ENCODE measurements around the gene EGFR.

EGFR gene

DNA sequence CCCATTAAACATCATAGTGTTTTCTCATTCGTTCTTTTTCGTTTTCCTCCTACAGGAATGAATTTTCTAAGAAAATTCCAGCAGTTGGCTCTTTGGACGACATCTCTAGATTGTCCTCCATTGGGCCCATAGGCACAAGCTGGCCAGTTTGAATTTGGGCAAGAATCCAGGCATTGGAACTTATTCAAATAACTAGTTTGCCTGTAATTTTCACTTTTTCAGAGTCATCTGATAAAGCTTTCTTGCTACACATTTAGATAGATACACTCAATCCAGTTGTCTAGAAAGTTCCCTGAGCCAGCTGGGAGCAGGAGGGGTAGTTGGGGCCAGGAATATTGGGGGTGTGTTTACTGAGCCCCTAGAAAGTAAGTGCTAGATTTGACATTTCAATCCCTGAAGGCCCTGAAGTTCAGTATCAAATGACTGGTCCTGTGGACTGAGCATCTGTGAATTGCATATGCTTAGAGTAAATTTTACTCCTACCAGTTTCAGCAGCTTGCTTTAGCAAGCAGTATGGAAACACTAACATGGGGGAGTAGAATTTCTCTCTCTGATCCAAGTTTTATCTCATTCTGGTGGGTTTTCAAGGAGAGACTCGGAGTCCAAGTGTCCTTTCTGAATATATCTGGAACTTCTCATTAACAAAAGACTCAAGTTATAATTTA, 5.2 kb downstream of the EGFR start:
- Histone ChIP-seq H3K4me3 (ENCODE audit: low read depth in 1 of 2, low read length in 2 of 2) (no peak overlapping the region), H3K4me1 (ENCODE audit: control insufficient read depth in 1 of 2, insufficient read depth in 2 of 2, low read length in 2 of 2) (peaks cover 4 to 8% of the 10 kb centered on the region in 2 donors), H3K36me3 (ENCODE audit: control insufficient read depth in 1 of 2, insufficient read depth in 2 of 2, low read length in 2 of 2) (no peaks in the 10 kb centered on the region), H3K9ac (ENCODE audit: low read depth in 1 of 2, low read length in 2 of 2) (no peak overlapping the region), H3K27me3 (ENCODE audit: control insufficient read depth in 1 of 2, insufficient read depth in 2 of 2, low read length in 2 of 2) (no peaks in the 10 kb centered on the region), H3K27ac (ENCODE audit: low read depth, low read length) (no peak overlapping the region), H3K9me3 (ENCODE audit: control insufficient read depth in 1 of 2, low read length in 2 of 2) (no peaks in the 10 kb centered on the region)

DNA sequence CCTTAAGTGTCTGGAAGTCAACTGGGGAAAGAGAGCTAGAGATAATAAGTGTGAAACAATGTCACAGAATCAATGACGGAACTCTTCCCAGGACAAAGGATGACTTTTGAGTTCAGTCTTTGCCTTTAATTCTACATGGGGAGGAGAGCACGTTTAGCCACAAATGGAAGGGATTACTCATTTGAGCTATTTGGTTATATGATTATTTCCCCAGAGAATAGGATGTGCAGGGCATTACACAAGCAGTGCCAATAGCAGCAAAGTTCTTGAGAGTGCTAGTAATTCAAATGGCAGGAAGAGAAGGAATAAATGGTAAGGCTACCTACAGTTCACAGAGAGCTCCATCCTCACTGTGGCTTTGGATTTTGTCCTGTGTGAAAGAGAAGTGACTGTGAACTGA, 6.0 kb downstream of the EGFR start:
- no peak overlapping the region for H3K9ac ChIP-seq (ENCODE audit: low read depth in 1 of 2, low read length in 2 of 2)
- no peak overlapping the region for H3K27ac ChIP-seq (ENCODE audit: low read depth, low read length)
- no peaks in the 10 kb centered on the region for H3K36me3 ChIP-seq (ENCODE audit: control insufficient read depth in 1 of 2, insufficient read depth in 2 of 2, low read length in 2 of 2)
- peaks cover 4 to 8% of the 10 kb centered on the region in 2 donors for H3K4me1 ChIP-seq (ENCODE audit: control insufficient read depth in 1 of 2, insufficient read depth in 2 of 2, low read length in 2 of 2)
- H3K9me3 ChIP-seq (ENCODE audit: control insufficient read depth in 1 of 2, low read length in 2 of 2), result no peaks in the 10 kb centered on the region
- no peaks in the 10 kb centered on the region for H3K27me3 ChIP-seq (ENCODE audit: control insufficient read depth in 1 of 2, insufficient read depth in 2 of 2, low read length in 2 of 2)
- no peak overlapping the region for H3K4me3 ChIP-seq (ENCODE audit: low read depth in 1 of 2, low read length in 2 of 2)

GRCh38 chr7:55026086-55026790, 7.4 kb downstream of the EGFR start:
- no peak overlapping the region for H3K9ac ChIP-seq (ENCODE audit: low read depth in 1 of 2, low read length in 2 of 2)
- no peaks in the 10 kb centered on the region for H3K27me3 ChIP-seq (ENCODE audit: control insufficient read depth in 1 of 2, insufficient read depth in 2 of 2, low read length in 2 of 2)
- no peaks in the 10 kb centered on the region for H3K9me3 ChIP-seq (ENCODE audit: control insufficient read depth in 1 of 2, low read length in 2 of 2)
- H3K4me1 ChIP-seq (ENCODE audit: control insufficient read depth in 1 of 2, insufficient read depth in 2 of 2, low read length in 2 of 2), result peaks cover 0 to 8% of the 10 kb centered on the region in 2 donors
- H3K27ac ChIP-seq (ENCODE audit: low read depth, low read length), result no peak overlapping the region
- no peak overlapping the region for H3K4me3 ChIP-seq (ENCODE audit: low read depth in 1 of 2, low read length in 2 of 2)
- H3K36me3 ChIP-seq (ENCODE audit: control insufficient read depth in 1 of 2, insufficient read depth in 2 of 2, low read length in 2 of 2), result no peaks in the 10 kb centered on the region

GRCh38 chr7:55026867-55027490, 8.2 kb downstream of the EGFR start:
- no peak overlapping the region for H3K4me3 ChIP-seq (ENCODE audit: low read depth in 1 of 2, low read length in 2 of 2)
- H3K4me1 ChIP-seq (ENCODE audit: control insufficient read depth in 1 of 2, insufficient read depth in 2 of 2, low read length in 2 of 2), result peaks cover 0 to 5% of the 10 kb centered on the region in 2 donors
- no peak overlapping the region for H3K9ac ChIP-seq (ENCODE audit: low read depth in 1 of 2, low read length in 2 of 2)
- no peaks in the 10 kb centered on the region for H3K27me3 ChIP-seq (ENCODE audit: control insufficient read depth in 1 of 2, insufficient read depth in 2 of 2, low read length in 2 of 2)
- no peaks in the 10 kb centered on the region for H3K9me3 ChIP-seq (ENCODE audit: control insufficient read depth in 1 of 2, low read length in 2 of 2)
- H3K36me3 ChIP-seq (ENCODE audit: control insufficient read depth in 1 of 2, insufficient read depth in 2 of 2, low read length in 2 of 2), result no peaks in the 10 kb centered on the region
- no peak overlapping the region for H3K27ac ChIP-seq (ENCODE audit: low read depth, low read length)

DNA sequence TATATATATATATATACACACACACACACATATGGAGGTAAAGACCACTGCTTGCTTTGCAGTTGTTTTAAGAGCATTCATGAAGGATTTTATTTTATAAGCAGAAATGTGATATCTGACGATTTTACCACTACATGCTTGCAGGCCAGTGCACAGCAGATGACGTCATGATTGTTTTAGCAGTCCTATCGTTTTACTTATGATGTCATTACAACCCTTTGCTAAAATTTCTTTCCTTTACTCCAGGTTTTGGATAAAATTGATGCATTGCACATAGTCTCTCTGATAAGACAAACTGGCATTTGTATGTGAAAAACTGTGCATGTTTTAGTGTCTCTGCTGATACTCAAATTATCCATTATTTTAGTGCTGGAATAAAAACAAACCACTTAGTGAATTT, 9.2 kb downstream of the EGFR start:
- Histone ChIP-seq H3K27ac (ENCODE audit: low read depth, low read length) (no peak overlapping the region), H3K4me1 (ENCODE audit: control insufficient read depth in 1 of 2, insufficient read depth in 2 of 2, low read length in 2 of 2) (no peaks in the 10 kb centered on the region), H3K9me3 (ENCODE audit: control insufficient read depth in 1 of 2, low read length in 2 of 2) (no peaks in the 10 kb centered on the region), H3K36me3 (ENCODE audit: control insufficient read depth in 1 of 2, insufficient read depth in 2 of 2, low read length in 2 of 2) (no peaks in the 10 kb centered on the region), H3K4me3 (ENCODE audit: low read depth in 1 of 2, low read length in 2 of 2) (no peak overlapping the region), H3K9ac (ENCODE audit: low read depth in 1 of 2, low read length in 2 of 2) (no peak overlapping the region), H3K27me3 (ENCODE audit: control insufficient read depth in 1 of 2, insufficient read depth in 2 of 2, low read length in 2 of 2) (no peaks in the 10 kb centered on the region)

- Histone ChIP-seq H3K9ac (ENCODE audit: low read depth in 1 of 2, low read length in 2 of 2) (no peak overlapping the region), H3K27me3 (ENCODE audit: control insufficient read depth in 1 of 2, insufficient read depth in 2 of 2, low read length in 2 of 2) (no peaks in the 10 kb centered on the region), H3K4me3 (ENCODE audit: low read depth in 1 of 2, low read length in 2 of 2) (no peak overlapping the region), H3K9me3 (ENCODE audit: control insufficient read depth in 1 of 2, low read length in 2 of 2) (no peaks in the 10 kb centered on the region), H3K4me1 (ENCODE audit: control insufficient read depth in 1 of 2, insufficient read depth in 2 of 2, low read length in 2 of 2) (peaks cover 4 to 9% of the 10 kb centered on the region in 2 donors), H3K36me3 (ENCODE audit: control insufficient read depth in 1 of 2, insufficient read depth in 2 of 2, low read length in 2 of 2) (no peaks in the 10 kb centered on the region), H3K27ac (ENCODE audit: low read depth, low read length) (no peak overlapping the region)
Measured at GRCh38 chr7:55030314-55030713, 11.5 kb downstream of the EGFR start.

DNA sequence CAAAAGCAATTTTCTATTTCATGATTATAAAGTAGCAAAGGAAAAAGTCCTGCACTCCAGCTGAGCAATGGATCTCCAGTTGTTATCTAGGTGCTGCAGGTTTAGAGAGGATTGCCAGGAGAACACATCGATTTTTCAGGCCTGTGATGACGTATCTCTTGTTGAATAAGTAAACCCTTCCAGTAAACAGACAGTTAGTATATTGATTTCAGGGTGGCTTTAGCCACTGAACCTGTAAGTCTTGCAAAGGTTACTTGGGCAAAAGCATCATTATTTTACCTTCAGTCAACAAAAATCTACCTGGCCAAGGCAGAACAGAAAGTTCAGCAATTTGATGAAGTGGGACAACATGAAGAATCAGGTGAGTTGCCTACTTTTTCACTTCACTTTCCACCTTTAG, 12.3 kb downstream of the EGFR start:
- Histone ChIP-seq H3K9me3 (ENCODE audit: control insufficient read depth in 1 of 2, low read length in 2 of 2) (no peaks in the 10 kb centered on the region), H3K27me3 (ENCODE audit: control insufficient read depth in 1 of 2, insufficient read depth in 2 of 2, low read length in 2 of 2) (no peaks in the 10 kb centered on the region), H3K4me1 (ENCODE audit: control insufficient read depth in 1 of 2, insufficient read depth in 2 of 2, low read length in 2 of 2) (peaks cover 4 to 9% of the 10 kb centered on the region in 2 donors), H3K9ac (ENCODE audit: low read depth in 1 of 2, low read length in 2 of 2) (no peak overlapping the region), H3K36me3 (ENCODE audit: control insufficient read depth in 1 of 2, insufficient read depth in 2 of 2, low read length in 2 of 2) (no peaks in the 10 kb centered on the region), H3K27ac (ENCODE audit: low read depth, low read length) (no peak overlapping the region), H3K4me3 (ENCODE audit: low read depth in 1 of 2, low read length in 2 of 2) (no peak overlapping the region)

GRCh38 chr7:55032069-55032699, 13.4 kb downstream of the EGFR start:
- H3K4me1 ChIP-seq (ENCODE audit: control insufficient read depth in 1 of 2, insufficient read depth in 2 of 2, low read length in 2 of 2), result peaks cover 4 to 9% of the 10 kb centered on the region in 2 donors
- H3K4me3 ChIP-seq (ENCODE audit: low read depth in 1 of 2, low read length in 2 of 2), result no peak overlapping the region
- H3K36me3 ChIP-seq (ENCODE audit: control insufficient read depth in 1 of 2, insufficient read depth in 2 of 2, low read length in 2 of 2), result no peaks in the 10 kb centered on the region
- no peak overlapping the region for H3K27ac ChIP-seq (ENCODE audit: low read depth, low read length)
- H3K9me3 ChIP-seq (ENCODE audit: control insufficient read depth in 1 of 2, low read length in 2 of 2), result no peaks in the 10 kb centered on the region
- no peak overlapping the region for H3K9ac ChIP-seq (ENCODE audit: low read depth in 1 of 2, low read length in 2 of 2)
- no peaks in the 10 kb centered on the region for H3K27me3 ChIP-seq (ENCODE audit: control insufficient read depth in 1 of 2, insufficient read depth in 2 of 2, low read length in 2 of 2)

- Histone ChIP-seq H3K9ac (ENCODE audit: low read depth in 1 of 2, low read length in 2 of 2) (no peak overlapping the region), H3K4me1 (ENCODE audit: control insufficient read depth in 1 of 2, insufficient read depth in 2 of 2, low read length in 2 of 2) (peaks cover 4 to 9% of the 10 kb centered on the region in 2 donors), H3K27ac (ENCODE audit: low read depth, low read length) (no peak overlapping the region), H3K36me3 (ENCODE audit: control insufficient read depth in 1 of 2, insufficient read depth in 2 of 2, low read length in 2 of 2) (no peaks in the 10 kb centered on the region), H3K9me3 (ENCODE audit: control insufficient read depth in 1 of 2, low read length in 2 of 2) (no peaks in the 10 kb centered on the region), H3K4me3 (ENCODE audit: low read depth in 1 of 2, low read length in 2 of 2) (no peak overlapping the region), H3K27me3 (ENCODE audit: control insufficient read depth in 1 of 2, insufficient read depth in 2 of 2, low read length in 2 of 2) (no peaks in the 10 kb centered on the region)
Measured at GRCh38 chr7:55033236-55033846, 14.5 kb downstream of the EGFR start.

DNA sequence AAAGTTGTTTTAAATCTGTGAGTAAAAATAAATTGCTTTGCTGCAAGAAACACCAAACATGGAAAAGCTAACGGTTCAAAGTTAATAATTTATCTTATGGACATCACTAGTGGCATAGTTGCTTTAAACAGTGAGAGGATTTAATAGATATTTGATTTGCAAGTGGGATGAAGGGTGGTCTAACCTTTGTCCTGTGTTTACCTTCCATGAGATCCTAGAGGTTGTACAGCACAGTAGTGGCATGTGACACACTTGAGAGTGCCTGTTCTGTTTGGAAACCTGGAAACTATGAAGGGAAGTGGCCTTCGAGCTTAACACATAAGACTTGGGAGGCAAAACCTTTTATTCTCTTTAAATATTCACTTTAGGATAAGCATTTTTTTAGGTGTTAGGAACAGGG, 16.0 kb downstream of the EGFR start:
- Histone ChIP-seq H3K27ac (ENCODE audit: low read depth, low read length) (no peak overlapping the region), H3K36me3 (ENCODE audit: control insufficient read depth in 1 of 2, insufficient read depth in 2 of 2, low read length in 2 of 2) (no peaks in the 10 kb centered on the region), H3K4me3 (ENCODE audit: low read depth in 1 of 2, low read length in 2 of 2) (no peak overlapping the region), H3K9me3 (ENCODE audit: control insufficient read depth in 1 of 2, low read length in 2 of 2) (no peaks in the 10 kb centered on the region), H3K4me1 (ENCODE audit: control insufficient read depth in 1 of 2, insufficient read depth in 2 of 2, low read length in 2 of 2) (peaks cover 4 to 9% of the 10 kb centered on the region in 2 donors), H3K9ac (ENCODE audit: low read depth in 1 of 2, low read length in 2 of 2) (no peak overlapping the region), H3K27me3 (ENCODE audit: control insufficient read depth in 1 of 2, insufficient read depth in 2 of 2, low read length in 2 of 2) (no peaks in the 10 kb centered on the region)

Measured in duodenal mucosa (tissue), 2 donors.